Fibroblast of skin of left quadriceps (primary cell): ENCODE results near the gene THAP4.

Experiments used
- DNase-seq, 2 experiments: peaks; one replicate each; pipeline ENCODE4 v3.0.0-alpha.2; 2013; ENCODE audit warnings: low read depth in 2 of 2

The THAP4 gene

DNA sequence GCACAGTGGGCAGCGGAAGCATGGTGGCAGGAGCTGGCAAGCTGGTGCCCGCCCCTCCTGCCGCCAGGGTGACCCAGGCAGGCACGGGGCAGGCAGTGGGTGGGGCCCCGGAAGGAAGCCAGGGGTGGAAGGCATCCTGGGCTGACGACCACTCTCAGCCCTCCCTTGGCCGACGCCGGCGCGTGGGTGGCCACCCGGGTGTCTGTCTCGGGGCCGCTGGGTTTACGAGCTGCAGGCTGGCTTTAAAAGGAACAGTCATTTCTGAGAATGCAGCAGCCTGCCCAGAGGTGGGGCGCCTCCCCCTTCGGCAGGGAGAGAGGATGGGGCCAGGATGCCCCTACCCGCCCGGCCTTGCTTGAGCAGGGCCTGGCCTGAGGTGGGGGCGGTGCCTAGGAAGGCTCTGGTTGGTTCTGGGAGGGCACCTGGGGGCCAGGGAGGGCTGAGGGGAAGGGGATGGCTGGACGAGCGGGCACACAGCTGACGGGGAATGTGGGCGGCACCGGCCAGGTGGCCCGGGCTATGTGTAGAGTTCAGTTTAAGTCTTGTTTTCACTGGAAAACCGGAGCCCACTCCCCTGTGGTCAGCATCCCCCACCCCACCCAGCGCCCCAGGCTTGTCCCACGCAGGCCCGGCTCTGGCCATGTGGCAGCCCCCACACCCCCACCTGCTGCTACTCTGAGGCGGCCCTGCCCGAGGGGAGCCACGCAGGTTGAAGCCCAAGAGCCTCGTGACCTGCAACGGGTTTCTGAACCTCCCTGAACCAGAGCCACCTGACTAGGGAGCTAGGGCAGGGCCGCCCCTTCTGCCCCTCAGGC, 72.2 kb downstream of the THAP4 start:
- no peak for DNase-seq

DNA sequence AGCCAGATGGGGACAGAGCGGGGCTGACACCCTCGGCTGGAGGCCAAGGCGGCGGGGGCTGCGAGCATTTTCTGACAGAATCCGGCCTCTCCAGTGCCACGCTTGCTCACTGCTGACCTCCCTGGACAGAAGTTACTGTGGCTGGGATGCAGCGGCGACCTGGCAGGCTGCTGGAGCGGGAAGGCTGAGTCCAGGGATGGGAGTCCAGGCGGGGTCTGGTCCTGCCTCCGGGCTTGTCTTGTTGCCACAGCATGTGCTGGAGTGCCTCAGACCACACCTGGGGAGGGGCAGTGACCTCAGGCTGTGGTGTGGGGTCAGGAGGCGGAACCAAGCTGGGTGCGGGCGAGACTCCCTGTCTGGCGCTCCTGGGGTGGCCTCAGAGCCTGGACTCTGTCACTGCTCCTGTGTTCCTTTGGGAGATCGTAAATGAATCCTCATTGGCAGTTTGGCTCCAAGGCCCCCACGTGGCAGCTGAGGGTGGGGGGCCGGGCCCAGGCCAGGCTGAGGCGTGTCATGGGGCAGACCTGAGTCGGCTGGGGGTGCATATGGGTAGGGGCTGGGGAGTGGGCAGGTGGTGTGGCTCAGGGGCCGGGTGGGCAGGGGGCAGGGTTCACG, 72.9 kb downstream of the THAP4 start:
- no peak for DNase-seq

- no peak for DNase-seq
Observed at GRCh38 chr2:241563571-241563980, 73.4 kb downstream of the THAP4 start.

DNA sequence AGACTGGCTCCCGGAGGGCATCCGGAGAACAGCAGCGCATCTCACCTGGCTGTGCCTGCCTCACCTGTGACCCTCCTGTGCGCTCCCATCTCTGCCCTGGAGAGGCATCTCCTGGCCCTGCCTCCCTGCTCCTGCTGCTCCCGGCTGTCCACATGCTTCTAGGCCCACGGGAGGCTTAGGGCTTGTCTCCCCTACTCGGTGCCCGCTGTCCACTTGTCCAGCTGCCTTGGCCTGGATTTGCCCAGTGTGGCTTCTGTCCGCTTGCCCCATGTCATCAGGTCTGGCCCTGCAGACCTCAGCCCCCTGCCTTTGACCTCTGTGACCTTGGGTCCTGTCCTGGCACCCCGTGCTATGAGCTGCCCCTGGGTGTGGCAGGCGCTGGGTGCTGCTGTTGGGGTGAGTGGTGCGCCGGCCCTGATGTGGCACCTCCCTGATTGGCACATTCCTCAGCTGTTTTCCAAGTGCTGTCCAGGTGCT, 73.9 kb downstream of the THAP4 start:
- DNase-seq: no peak

DNA sequence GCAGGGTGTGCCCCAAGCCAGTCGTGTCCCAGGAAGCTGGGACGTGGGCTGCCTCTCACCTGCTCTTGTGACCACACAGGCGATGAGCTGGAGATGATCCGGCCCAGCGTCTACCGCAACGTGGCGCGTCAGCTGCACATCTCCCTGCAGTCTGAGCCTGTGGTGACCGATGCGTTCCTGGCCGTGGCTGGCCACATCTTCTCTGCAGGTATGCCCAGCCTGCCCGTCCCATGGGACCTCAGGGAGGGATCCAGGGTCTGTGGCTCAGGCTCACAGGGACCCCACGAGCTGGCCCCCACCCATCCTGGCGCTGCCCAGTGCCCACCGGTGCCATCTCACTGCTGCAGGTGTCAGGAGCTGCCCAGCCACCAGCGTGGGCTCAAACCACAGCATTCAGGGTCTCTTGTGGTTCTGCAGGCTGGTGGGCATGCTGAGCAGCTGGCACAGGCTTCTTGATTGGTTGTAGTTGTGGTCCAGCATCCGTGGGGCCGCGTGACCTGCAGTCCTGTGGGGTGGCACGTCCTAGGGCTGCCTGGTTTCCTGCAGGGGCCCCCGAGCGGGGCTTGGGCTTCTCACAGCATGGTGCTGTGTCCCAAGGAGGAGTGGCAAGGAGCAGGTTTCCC, 74.6 kb downstream of the THAP4 start:
- DNase-seq: no peak

- DNase-seq: peak in 1 of 2 experiments; percentile 34
Observed at GRCh38 chr2:241561832-241562231, 75.1 kb downstream of the THAP4 start.

DNA sequence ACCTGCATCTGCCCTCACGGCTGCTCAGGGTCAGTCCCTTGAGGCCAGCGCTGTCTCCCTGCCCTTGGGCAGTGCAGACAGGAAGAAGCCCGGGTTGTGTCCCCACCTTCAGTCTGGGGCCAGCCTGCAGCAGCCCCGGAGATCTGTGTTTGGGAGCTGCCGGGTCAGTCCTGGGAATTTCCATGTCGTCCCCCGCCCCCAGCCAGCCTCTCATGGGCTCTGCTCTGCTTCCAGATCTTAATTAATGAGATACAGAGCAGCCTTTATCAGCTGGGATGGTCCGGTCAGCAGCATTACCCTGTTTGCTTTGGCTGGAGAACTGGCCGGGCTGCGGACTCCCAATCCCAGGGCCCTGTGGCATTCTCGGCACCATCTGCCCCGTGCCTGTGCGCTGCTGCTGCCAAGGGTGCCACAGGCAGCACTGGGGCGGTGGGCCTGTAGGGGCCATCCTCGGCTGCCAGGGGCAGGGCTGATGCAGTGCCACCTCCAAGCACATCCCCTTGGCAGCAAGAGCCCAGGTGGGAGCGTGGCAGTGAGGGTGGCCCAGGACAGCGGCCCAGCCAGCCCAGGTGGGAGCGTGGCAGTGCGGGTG, 76.0 kb downstream of the THAP4 start:
- no peak for DNase-seq

DNA sequence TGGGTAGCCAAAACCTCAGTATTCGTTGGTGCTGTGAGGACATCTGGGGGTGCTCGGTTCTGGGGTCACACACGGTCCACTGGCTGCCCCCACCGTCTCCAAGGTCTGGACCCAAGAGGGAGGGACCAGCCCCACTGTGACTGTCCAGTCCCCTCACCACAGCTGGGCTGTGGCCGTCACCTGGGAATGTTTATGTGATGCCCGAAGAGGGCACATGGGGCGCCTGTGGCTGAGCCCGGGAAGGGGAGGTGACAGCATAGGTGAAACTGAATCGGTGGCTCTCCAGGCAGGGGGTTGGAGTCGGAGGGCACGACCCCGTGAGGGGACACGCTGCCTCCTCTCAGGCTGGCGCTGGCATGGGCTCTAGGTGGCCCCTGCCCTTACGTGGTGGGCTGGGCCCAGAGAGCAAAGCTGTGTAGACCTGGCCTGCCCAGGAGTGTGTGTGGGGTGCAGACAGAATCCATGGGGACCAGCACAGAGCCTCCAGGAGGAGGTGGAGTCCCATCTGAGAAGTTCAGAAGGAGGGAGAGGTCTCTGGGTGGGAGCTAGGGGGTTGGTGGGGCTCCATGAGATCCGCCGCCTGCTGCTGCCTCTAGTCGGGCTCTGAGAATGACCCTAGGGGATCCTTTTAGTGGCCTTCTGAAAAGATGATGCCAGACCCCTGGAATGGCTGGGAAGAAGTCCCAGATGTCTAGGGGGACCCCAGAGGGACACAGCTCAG, 76.6 kb downstream of the THAP4 start:
- DNase-seq: no peak

GRCh38 chr2:241559323-241560161, 77.4 kb downstream of the THAP4 start:
- DNase-seq: no peak

- DNase-seq: peak in 1 of 2 experiments; percentile 32
Observed at GRCh38 chr2:241558532-241559322, 78.2 kb downstream of the THAP4 start, which contains the start of gene BOK. Gene BOK (plus strand): TSS chr2:241558745. CDS start chr2:241559484, 739 bp downstream.

- no peak for DNase-seq
Observed at GRCh38 chr2:241556746-241557145, 80.2 kb downstream of the THAP4 start.

GRCh38 chr2:241555711-241556110, 81.2 kb downstream of the THAP4 start:
- no peak for DNase-seq

DNA sequence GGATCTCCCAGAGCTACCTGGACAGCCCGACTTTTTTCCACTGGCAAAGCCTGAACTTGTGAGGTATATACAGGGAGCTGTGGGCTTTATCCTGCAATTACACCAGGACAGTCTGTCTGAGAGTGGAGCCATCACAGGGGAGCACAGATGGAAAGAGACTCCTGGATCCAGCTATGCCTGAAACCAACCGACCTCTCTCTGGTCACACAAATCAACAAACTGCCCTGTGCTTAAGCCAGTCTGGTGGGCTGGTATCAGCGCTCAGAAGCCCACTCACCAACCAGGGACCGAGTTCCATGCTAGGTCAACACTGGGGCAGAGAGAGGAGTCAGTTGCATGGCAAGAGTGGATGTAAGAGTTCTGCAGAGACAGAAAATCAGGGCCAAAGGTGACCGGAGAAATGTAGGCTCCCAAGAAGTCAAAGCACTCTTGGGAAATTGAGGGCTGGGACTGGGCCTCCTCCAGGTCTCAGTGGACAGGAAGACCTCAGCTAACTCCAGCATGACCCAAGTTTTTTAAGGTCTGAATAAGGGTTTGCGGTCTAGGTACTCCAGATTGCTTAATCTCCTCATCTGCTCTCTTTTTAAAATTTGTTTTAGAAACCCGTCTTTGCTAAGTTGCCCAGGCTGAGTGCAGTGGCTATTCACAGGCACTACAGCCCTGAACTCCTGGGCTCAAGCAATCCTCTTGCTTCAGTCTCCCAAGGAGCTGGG, 82.2 kb downstream of the THAP4 start:
- no peak for DNase-seq

DNA sequence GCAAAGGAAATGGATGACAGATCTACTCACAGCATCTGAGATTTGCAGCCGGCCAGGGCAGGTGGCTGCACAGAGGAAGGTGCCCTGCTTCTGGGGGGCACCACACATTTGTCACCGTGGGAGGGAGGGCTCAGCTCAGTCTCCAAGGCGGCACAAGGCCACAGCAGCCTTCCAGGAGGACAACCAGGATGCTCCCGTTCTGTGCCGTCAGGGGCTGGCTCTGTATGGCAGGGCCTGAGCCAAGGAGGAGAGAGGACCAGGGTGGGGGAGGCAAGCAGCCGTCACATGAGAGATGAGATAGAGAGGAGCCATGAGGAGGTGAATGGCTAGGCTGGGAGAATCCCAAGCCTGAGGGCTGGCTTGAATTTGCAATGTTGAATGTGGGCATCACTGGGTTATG, 83.0 kb downstream of the THAP4 start:
- no peak for DNase-seq

- no peak for DNase-seq
Observed at GRCh38 chr2:241553512-241553830, 83.5 kb downstream of the THAP4 start.

GRCh38 chr2:241551998-241552737, 84.8 kb downstream of the THAP4 start:
- no peak for DNase-seq

GRCh38 chr2:241551599-241551997, 85.4 kb downstream of the THAP4 start:
- DNase-seq: no peak
